Measurements from ENCODE around the gene STK35. TPM values are rescaled to one million over a fixed set of nuclear protein-coding genes. Genes with fewer than 3 reads are reported as not detected.

Gene STK35
- total RNA-seq, 2 donors from 2014 or later, result 23.1 to 25.9 TPM

GRCh38 chr20:2116170-2116940 is 14.7 kb downstream of the STK35 start:
- H3K4me1 Mint-ChIP-seq, result peaks cover 64% of the 10 kb centered on the region

GRCh38 chr20:2118783-2119182 is 17.2 kb downstream of the STK35 start:
- no peaks in the 10 kb centered on the region for H3K9me3 Mint-ChIP-seq
- peak; percentile 99 for ATAC-seq (replicated peaks)
- peaks cover 74% of the 10 kb centered on the region for H3K36me3 Mint-ChIP-seq (ENCODE audit: low read depth)
- H3K4me3 Mint-ChIP-seq, result peak overlapping the region; percentile 64
- peak overlapping the region; percentile 75 for H3K27ac Mint-ChIP-seq
- H3K4me1 Mint-ChIP-seq, result peaks cover 52% of the 10 kb centered on the region
- H3K27me3 Mint-ChIP-seq, result no peaks in the 10 kb centered on the region

More at GRCh38 chr20:2116170-2116940, 14.7 kb downstream of the STK35 start:
- peak overlapping the region; percentile 39 for H3K27ac Mint-ChIP-seq
- H3K36me3 Mint-ChIP-seq (ENCODE audit: low read depth), result peaks cover 91% of the 10 kb centered on the region
- no peaks in the 10 kb centered on the region for H3K27me3 Mint-ChIP-seq
- no peak for ATAC-seq (replicated peaks)
- no peak overlapping the region for H3K4me3 Mint-ChIP-seq
- no peaks in the 10 kb centered on the region for H3K9me3 Mint-ChIP-seq

GRCh38 chr20:2122936-2123335 is 21.3 kb downstream of the STK35 start:
- H3K4me1 Mint-ChIP-seq, result peaks cover 47% of the 10 kb centered on the region

GRCh38 chr20:2123720-2124119 is 22.1 kb downstream of the STK35 start:
- no peaks in the 10 kb centered on the region for H3K27me3 Mint-ChIP-seq
- H3K9me3 Mint-ChIP-seq, result no peaks in the 10 kb centered on the region
- H3K36me3 Mint-ChIP-seq (ENCODE audit: low read depth), result peaks cover 47% of the 10 kb centered on the region
- no peak overlapping the region for H3K27ac Mint-ChIP-seq
- peaks cover 48% of the 10 kb centered on the region for H3K4me1 Mint-ChIP-seq
- no peak for ATAC-seq (replicated peaks)
- no peak overlapping the region for H3K4me3 Mint-ChIP-seq

More at GRCh38 chr20:2122936-2123335, 21.3 kb downstream of the STK35 start:
- H3K27me3 Mint-ChIP-seq, result no peaks in the 10 kb centered on the region
- ATAC-seq (replicated peaks), result no peak
- no peak overlapping the region for H3K4me3 Mint-ChIP-seq
- no peak overlapping the region for H3K27ac Mint-ChIP-seq
- H3K36me3 Mint-ChIP-seq (ENCODE audit: low read depth), result peaks cover 49% of the 10 kb centered on the region
- H3K9me3 Mint-ChIP-seq, result no peaks in the 10 kb centered on the region

DNA sequence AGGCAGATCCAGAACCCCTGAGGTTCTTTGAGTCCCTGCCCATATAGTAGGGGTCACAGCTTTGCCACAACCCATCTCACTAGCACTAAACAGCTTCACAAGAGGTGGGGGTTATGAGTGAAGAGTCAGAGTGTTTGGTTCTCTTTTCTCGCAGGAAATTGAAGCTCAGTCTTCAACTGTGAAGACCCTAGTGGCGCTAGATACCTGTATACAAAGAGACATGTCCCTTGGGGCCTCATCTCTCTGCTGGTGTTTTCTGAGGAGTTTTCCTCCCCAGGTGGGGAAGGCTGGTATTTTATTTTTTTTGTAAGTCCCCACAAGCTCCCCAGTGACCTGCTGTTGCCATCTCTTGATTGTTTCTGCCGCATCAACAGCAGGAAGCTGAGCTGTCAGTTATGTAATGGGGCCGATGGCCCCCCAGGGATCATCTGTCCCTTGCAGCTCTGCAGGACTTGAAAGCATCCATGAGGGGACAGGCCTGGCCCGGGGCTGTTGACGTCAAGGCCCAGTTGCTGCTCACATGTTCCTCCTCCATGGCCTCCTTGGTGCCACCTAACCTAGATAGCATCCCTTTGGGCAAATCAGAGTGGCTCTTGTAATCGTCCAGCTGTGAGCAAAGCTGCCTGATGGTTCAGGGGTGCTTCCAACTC is 23.1 kb downstream of the STK35 start:
- H3K27ac Mint-ChIP-seq, result no peak overlapping the region
- no peaks in the 10 kb centered on the region for H3K9me3 Mint-ChIP-seq
- no peak overlapping the region for H3K4me3 Mint-ChIP-seq
- H3K36me3 Mint-ChIP-seq (ENCODE audit: low read depth), result peaks cover 42% of the 10 kb centered on the region
- ATAC-seq (replicated peaks), result no peak
- peaks cover 44% of the 10 kb centered on the region for H3K4me1 Mint-ChIP-seq
- H3K27me3 Mint-ChIP-seq, result no peaks in the 10 kb centered on the region

DNA sequence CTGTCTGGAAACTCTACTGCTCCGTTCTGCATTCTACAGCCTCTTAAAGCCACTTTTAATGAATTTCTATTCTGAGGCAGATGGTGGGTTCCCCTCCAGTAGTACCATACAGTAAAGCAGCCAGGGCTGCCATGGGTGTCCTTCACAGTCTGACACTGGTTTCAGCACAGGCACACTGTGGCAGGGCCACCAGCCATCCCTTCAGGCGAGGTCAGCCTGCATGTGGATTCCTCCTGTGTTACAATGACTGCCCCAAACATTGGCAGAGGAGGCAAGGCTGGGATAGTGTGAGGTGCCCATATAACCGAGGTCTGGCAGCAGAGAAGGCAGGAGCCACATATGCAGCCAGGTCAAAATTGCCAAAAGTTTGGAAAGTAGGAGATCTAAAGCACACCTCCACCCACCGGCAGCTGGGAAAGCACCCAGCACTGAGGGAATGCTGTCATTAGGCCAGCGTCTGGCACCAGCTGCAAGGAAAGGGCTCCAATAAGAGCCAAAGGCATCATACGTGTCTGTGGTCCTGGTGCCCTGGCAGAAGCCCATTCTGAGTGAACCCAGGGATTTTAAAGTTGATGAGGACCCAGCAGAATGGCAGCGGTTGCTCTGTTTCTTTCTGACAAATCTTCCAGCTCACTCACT is 24.0 kb downstream of the STK35 start:
- H3K27me3 Mint-ChIP-seq, result no peaks in the 10 kb centered on the region
- peaks cover 46% of the 10 kb centered on the region for H3K4me1 Mint-ChIP-seq
- no peak overlapping the region for H3K4me3 Mint-ChIP-seq
- no peak overlapping the region for H3K27ac Mint-ChIP-seq
- peaks cover 34% of the 10 kb centered on the region for H3K36me3 Mint-ChIP-seq (ENCODE audit: low read depth)
- no peak for ATAC-seq (replicated peaks)
- no peaks in the 10 kb centered on the region for H3K9me3 Mint-ChIP-seq

DNA sequence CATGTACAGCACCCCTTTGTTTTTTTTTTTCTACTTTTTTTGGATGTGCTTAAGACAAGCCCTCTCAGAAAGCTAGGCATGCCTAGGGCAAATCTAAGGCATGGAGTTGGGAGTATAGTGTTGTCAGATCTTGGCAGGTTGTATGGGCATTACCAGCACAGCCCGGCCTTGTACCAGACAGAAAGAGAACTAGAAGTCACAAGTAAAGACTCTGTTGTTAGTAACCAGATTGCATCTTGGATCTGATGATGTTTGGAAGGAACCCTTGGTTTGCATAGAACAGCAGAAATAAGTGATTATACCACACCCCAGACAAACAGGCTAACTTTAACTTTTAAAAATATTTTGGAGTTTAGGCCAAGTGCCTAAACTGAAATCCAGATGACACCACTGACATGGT is 25.6 kb downstream of the STK35 start:
- H3K9me3 Mint-ChIP-seq, result no peaks in the 10 kb centered on the region
- H3K4me3 Mint-ChIP-seq, result no peak overlapping the region
- peaks cover 38% of the 10 kb centered on the region for H3K4me1 Mint-ChIP-seq
- H3K36me3 Mint-ChIP-seq (ENCODE audit: low read depth), result peaks cover 27% of the 10 kb centered on the region
- no peak for ATAC-seq (replicated peaks)
- H3K27me3 Mint-ChIP-seq, result no peaks in the 10 kb centered on the region
- no peak overlapping the region for H3K27ac Mint-ChIP-seq

DNA sequence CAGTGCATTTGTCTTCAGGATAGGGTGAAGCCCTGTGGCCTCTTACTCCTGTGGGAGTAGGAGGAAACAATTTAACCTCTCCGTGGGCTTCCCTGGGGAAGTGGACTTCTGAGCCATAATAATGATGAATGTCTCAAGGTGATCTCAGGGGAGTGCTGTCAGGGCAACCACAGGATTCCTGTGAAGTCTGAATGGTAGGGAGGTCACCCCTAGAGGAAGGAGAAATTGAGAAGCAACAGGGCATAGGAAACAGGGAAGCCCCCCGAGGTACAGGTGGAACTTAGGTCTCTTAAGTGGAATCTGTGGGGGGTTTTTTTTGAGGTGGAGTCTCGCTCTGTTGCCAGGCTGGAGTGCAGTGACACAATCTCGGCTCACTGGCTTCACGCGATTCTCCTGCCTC is 26.9 kb downstream of the STK35 start:
- H3K27ac Mint-ChIP-seq, result peak overlapping the region; percentile 59
- no peak for ATAC-seq (replicated peaks)
- H3K27me3 Mint-ChIP-seq, result no peaks in the 10 kb centered on the region
- peaks cover 27% of the 10 kb centered on the region for H3K36me3 Mint-ChIP-seq (ENCODE audit: low read depth)
- H3K9me3 Mint-ChIP-seq, result no peaks in the 10 kb centered on the region
- peaks cover 41% of the 10 kb centered on the region for H3K4me1 Mint-ChIP-seq
- no peak overlapping the region for H3K4me3 Mint-ChIP-seq

DNA sequence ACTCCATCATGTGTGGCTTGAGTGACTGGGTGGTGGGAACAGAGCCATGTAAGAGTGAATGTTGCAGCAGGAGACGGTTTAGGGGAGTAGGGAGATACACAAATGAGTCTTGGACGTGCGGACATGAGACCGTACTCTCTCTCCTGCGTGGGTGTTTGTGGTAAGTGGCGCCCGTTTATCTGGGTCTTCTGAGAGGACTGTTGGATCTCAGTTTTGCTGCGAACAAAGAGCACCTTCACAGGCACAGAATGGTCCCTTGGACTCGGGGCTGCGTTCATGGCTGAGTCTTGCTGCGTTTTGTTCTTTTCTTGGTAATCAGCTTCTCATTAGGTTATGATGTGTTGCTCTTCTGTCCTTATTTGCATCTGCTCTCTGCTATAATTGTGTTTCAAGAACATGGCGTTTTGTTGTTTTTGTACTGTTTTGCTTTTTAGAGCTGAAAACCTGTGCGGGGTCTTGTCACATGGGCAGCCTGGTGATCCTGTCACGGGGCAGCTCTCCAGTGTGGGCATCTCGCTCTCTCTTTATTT is 28.5 kb downstream of the STK35 start:
- H3K9me3 Mint-ChIP-seq, result no peaks in the 10 kb centered on the region
- peak overlapping the region; percentile 28 for H3K4me3 Mint-ChIP-seq
- H3K27ac Mint-ChIP-seq, result peak overlapping the region; percentile 59
- peaks cover 31% of the 10 kb centered on the region for H3K36me3 Mint-ChIP-seq (ENCODE audit: low read depth)
- ATAC-seq (replicated peaks), result peak; percentile 86
- H3K27me3 Mint-ChIP-seq, result no peaks in the 10 kb centered on the region
- H3K4me1 Mint-ChIP-seq, result peaks cover 39% of the 10 kb centered on the region

DNA sequence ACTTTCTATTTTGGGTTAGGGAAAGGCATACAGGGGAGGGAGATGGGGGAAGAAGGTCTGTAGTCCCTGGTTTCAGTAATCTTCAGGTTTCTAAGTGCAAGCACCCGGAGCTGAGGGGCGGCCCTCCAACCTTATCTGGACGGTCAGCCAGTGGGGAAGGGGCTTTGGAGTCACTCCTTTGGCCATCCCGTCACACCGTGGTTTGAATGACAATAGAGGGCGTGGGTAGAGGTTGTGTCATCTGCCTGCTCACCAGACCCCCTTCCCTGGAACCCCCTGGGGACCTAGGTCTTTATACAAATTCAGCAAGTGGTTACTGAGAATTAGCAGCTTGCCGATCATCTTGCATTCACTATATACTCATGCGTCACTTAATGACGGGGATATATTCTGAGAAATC is 29.1 kb downstream of the STK35 start:
- Mint-ChIP-seq H3K4me1 (peaks cover 37% of the 10 kb centered on the region), H3K36me3 (ENCODE audit: low read depth) (peaks cover 31% of the 10 kb centered on the region)

GRCh38 chr20:2131366-2131765 is 29.7 kb downstream of the STK35 start:
- peaks cover 31% of the 10 kb centered on the region for H3K36me3 Mint-ChIP-seq (ENCODE audit: low read depth)
- no peak overlapping the region for H3K4me3 Mint-ChIP-seq
- peak; percentile 69 for ATAC-seq (replicated peaks)
- H3K27ac Mint-ChIP-seq, result no peak overlapping the region
- no peaks in the 10 kb centered on the region for H3K27me3 Mint-ChIP-seq
- H3K9me3 Mint-ChIP-seq, result no peaks in the 10 kb centered on the region
- peaks cover 37% of the 10 kb centered on the region for H3K4me1 Mint-ChIP-seq

More for the DNA sequence above, 29.1 kb downstream of the STK35 start:
- no peak for ATAC-seq (replicated peaks)
- no peak overlapping the region for H3K4me3 Mint-ChIP-seq
- peak overlapping the region; percentile 59 for H3K27ac Mint-ChIP-seq
- no peaks in the 10 kb centered on the region for H3K9me3 Mint-ChIP-seq
- no peaks in the 10 kb centered on the region for H3K27me3 Mint-ChIP-seq

DNA sequence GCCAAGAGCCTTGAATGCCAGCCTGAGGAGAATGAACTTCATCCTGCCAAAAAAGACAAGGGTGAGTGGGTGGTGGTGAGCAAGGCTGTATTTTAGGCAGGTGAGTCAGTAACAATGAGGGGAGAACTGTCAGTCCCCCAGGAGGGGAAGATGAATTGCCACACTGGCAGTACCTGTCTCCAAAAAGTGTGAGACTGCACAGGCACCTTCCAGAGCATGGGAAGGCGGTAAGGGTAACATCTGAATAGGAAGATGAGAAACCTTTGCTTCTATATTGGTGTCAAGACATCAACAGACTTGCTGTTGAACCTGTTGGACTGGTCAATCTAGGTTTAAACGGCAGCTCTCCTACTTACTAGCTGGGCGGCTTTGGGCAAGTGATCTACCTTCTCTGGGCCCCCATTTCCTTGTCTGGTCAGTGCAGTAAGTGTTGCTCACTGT is 30.9 kb downstream of the STK35 start:
- Mint-ChIP-seq H3K27ac (peak overlapping the region; percentile 77), H3K36me3 (ENCODE audit: low read depth) (peaks cover 25% of the 10 kb centered on the region), H3K27me3 (no peaks in the 10 kb centered on the region), H3K4me3 (no peak overlapping the region), H3K4me1 (peaks cover 37% of the 10 kb centered on the region), H3K9me3 (no peaks in the 10 kb centered on the region)
- no peak for ATAC-seq (replicated peaks)

DNA sequence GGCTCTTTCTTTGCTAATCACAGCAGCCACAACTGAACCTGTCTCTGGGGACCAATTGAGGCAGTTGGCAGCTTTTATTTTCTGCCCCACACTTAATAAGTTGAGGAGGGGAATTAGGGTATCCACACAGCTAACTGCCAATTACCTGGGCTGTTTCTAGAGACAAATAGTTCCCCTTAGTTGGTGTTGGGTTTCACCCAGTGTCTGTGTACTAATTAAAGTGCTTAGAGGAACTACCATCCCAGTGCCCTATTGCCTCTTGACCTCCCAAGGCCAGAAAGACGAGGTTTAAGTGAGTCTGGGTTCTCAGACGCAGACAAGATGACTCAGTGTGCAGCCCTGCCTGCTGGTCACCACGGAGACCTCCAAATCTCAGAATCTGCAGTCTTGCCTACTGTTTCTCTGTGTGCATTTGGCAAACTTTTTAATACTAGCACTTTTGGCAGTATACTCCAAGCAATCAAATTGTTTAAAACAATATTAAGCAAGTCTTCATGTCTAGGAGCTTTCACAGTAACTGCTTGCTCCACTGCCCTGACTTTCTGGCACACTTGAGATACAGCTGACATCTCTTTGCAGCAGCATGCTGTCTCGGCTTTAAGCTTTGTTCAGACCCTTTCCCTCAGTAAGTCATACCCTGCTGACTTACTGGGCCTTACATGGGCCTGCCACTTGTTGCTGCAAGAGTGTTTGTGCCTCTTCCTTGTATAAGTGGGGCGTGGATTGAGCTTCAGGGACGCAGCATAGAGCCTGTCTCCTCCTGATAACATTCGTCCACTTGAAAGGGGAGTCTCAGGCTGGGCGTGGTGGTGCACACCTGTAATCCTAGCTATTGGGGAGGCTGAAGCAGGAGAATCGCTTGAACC is 31.9 kb downstream of the STK35 start:
- no peak for ATAC-seq (replicated peaks)
- no peak overlapping the region for H3K4me3 Mint-ChIP-seq
- peaks cover 17% of the 10 kb centered on the region for H3K36me3 Mint-ChIP-seq (ENCODE audit: low read depth)
- no peaks in the 10 kb centered on the region for H3K27me3 Mint-ChIP-seq
- no peaks in the 10 kb centered on the region for H3K9me3 Mint-ChIP-seq
- peaks cover 34% of the 10 kb centered on the region for H3K4me1 Mint-ChIP-seq
- H3K27ac Mint-ChIP-seq, result peak overlapping the region; percentile 36

DNA sequence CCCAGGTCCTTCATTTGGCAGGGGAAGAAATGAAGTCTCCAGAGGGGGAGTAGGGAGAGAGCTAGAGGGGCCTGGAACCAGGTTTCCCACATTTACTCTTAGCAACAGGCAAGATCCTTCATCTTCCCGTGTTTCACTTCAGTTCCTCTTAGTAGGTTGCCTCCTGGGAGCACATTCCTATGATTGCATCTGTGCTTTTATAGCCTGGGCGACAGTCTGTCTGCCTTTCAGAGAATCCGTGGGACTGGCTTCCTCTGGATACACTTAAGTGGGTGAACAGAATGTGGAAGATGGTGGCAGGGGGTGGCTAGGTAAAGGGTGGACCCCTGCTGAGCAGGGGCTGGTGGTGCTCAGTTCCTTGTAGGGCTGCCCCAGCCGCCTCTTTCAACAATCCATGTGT is 33.4 kb downstream of the STK35 start:
- Mint-ChIP-seq H3K27ac (no peak overlapping the region), H3K27me3 (no peaks in the 10 kb centered on the region), H3K4me3 (no peak overlapping the region), H3K36me3 (ENCODE audit: low read depth) (peaks cover 10% of the 10 kb centered on the region), H3K9me3 (no peaks in the 10 kb centered on the region), H3K4me1 (peaks cover 24% of the 10 kb centered on the region)
- ATAC-seq (replicated peaks), result no peak

Data from activated T-helper 17 cell treated with anti-CD3 and anti-CD28 coated beads, Interleukin-2, amount 50 U/mL, for 72 hours (primary cell).